IMR-90 (cell line): ENCODE data around the gene SRGAP2C. TPM values are rescaled to one million over a fixed set of nuclear protein-coding genes. Genes with fewer than 3 reads are reported as not detected.

Experiments
- ATAC-seq: fragments of 200-7000 bp; cut with Tn5 transposase; 2 replicates; pipeline ENCODE4 v1.9.1; 2020; ENCODE audit warnings: low read depth, mild to moderate bottlenecking, moderate library complexity
- BruUV-seq: library from RNA; stranded (reverse); fragments of 400-500 nt; replicated peaks from 2 replicates; lab custom pipeline; 2021; lab: Mats Ljungman, UMichigan
- CTCF ChIA-PET: fragments of 300-600 bp; formaldehyde crosslinking; extraction: SDS; loops from one replicate; lab custom pipeline; 2021; ENCODE audit warnings: antibody characterized with exemption; lab: Yijun Ruan, JAX
- POLR2A ChIA-PET: fragments of 300-600 bp; sonication (Branson Sonifier 250); formaldehyde crosslinking; loops from one replicate; lab custom pipeline; 2022; ENCODE audit warnings: antibody characterized with exemption; ENCODE audit not compliant: unreplicated experiment; lab: Charles Lee
- DNase-seq: peaks from one replicate; pipeline ENCODE4 v3.0.0; 2013
- H2AFZ ChIP-seq: replicated peaks from 2 replicates; pipeline ENCODE3; 2013; ENCODE audit warnings: low read length, mild to moderate bottlenecking; ENCODE audit not compliant: poor library complexity
- H2AK5ac ChIP-seq: 2 replicates; pipeline ENCODE4 v1.6.1; 2013; ENCODE audit warnings: low read depth, low read length, inconsistent platforms
- H2AK9ac ChIP-seq: replicated peaks from 2 replicates; pipeline ENCODE3; 2013; ENCODE audit warnings: mild to moderate bottlenecking, low read depth, low read length, moderate library complexity; ENCODE audit not compliant: poor library complexity
- H2BK120ac ChIP-seq: 2 replicates; pipeline ENCODE4 v1.6.1; 2013; ENCODE audit warnings: low read depth, low read length, inconsistent platforms
- H2BK15ac ChIP-seq: 3 replicates; pipeline ENCODE4 v1.6.1; 2013; ENCODE audit warnings: low read depth, low read length, inconsistent platforms
- H2BK20ac ChIP-seq: 2 replicates; pipeline ENCODE4 v1.6.1; 2013; ENCODE audit warnings: low read depth, mild to moderate bottlenecking, inconsistent platforms, low read length, moderate library complexity
- H2BK5ac ChIP-seq: 2 replicates; pipeline ENCODE4 v1.6.1; 2013; ENCODE audit warnings: mild to moderate bottlenecking, low read depth, low read length, inconsistent platforms; ENCODE audit not compliant: poor library complexity, severe bottlenecking
- H3K14ac ChIP-seq: replicated peaks from 2 replicates; pipeline ENCODE4 v1.6.1; 2013; ENCODE audit warnings: low read depth, low read length, inconsistent platforms
- H3K18ac ChIP-seq: 2 replicates; pipeline ENCODE4 v1.6.1; 2013; ENCODE audit warnings: low read depth, low read length, control low read depth
- H3K23ac ChIP-seq: 2 replicates; pipeline ENCODE4 v1.6.1; 2013; ENCODE audit warnings: low read depth, low read length, inconsistent platforms
- H3K27ac ChIP-seq: 2 replicates; pipeline ENCODE4 v1.5.1; 2013; ENCODE audit warnings: mild to moderate bottlenecking, control low read depth, low read length; ENCODE audit not compliant: insufficient read depth
- H3K27me3 ChIP-seq: 2 replicates; pipeline ENCODE4 v1.6.1; 2013; ENCODE audit warnings: low read length; ENCODE audit not compliant: control insufficient read depth, insufficient read depth
- H3K36me3 ChIP-seq: 2 replicates; pipeline ENCODE4 v1.6.1; 2013; ENCODE audit warnings: low read length, mixed read lengths; ENCODE audit not compliant: control insufficient read depth, insufficient read depth
- H3K4ac ChIP-seq: 2 replicates; pipeline ENCODE4 v1.6.1; 2013; ENCODE audit warnings: low read depth, low read length, inconsistent platforms
- H3K4me1 ChIP-seq: 2 replicates; pipeline ENCODE4 v1.6.1; 2013; ENCODE audit warnings: low read length, mixed read lengths; ENCODE audit not compliant: control insufficient read depth, insufficient read depth
- H3K4me2 ChIP-seq: 2 replicates; pipeline ENCODE4 v1.6.1; 2013; ENCODE audit warnings: low read depth, mild to moderate bottlenecking, control low read depth, low read length, moderate library complexity
- H3K4me3 ChIP-seq: 2 replicates; pipeline ENCODE4 v1.5.1; 2013; ENCODE audit warnings: low read depth, mild to moderate bottlenecking, control low read depth, low read length, moderate library complexity; ENCODE audit not compliant: insufficient read depth
- H3K56ac ChIP-seq: 2 replicates; pipeline ENCODE4 v1.6.1; 2013; ENCODE audit warnings: low read length, inconsistent platforms; ENCODE audit not compliant: insufficient read depth; ENCODE audit errors: extremely low read depth
- H3K79me1 ChIP-seq, 2 experiments: 2 replicates each; pipeline ENCODE4 v1.6.1; 2013; ENCODE audit warnings: low read length in 2 of 2, inconsistent platforms in 1 of 2, low read depth in 1 of 2
- H3K9ac ChIP-seq: 2 replicates; pipeline ENCODE4 v1.6.1; 2013; ENCODE audit warnings: low read depth, low read length, control low read depth
- H3K9me1 ChIP-seq: 2 replicates; pipeline ENCODE4 v1.6.1; 2013; ENCODE audit warnings: low read length, inconsistent platforms; ENCODE audit not compliant: insufficient read depth
- H3K9me3 ChIP-seq: 2 replicates; pipeline ENCODE4 v1.6.1; 2013; ENCODE audit warnings: low read length; ENCODE audit not compliant: control insufficient read depth, insufficient read depth
- H4K20me1 ChIP-seq: 2 replicates; pipeline ENCODE4 v1.6.1; 2013; ENCODE audit warnings: low read length, inconsistent platforms; ENCODE audit not compliant: insufficient read depth
- H4K5ac ChIP-seq: 2 replicates; pipeline ENCODE4 v1.6.1; 2013; ENCODE audit warnings: mild to moderate bottlenecking, low read depth, low read length, control low read depth
- H4K8ac ChIP-seq, 2 experiments: 2 replicates each; pipeline ENCODE4 v1.6.1; 2013; ENCODE audit warnings: low read depth in 2 of 2, low read length in 2 of 2, control low read depth in 1 of 2, inconsistent platforms in 1 of 2
- H4K91ac ChIP-seq: 2 replicates; pipeline ENCODE4 v1.6.1; 2013; ENCODE audit warnings: low read depth, low read length, inconsistent platforms; ENCODE audit not compliant: insufficient read depth
- MAFK ChIP-seq: IDR thresholded peaks from 2 replicates; pipeline ENCODE4 v1.6.1; 2012; ENCODE audit warnings: low read depth, low read length, improper control_type of control experiment
- USF2 ChIP-seq: fragments of 150-350 bp; IDR thresholded peaks from 2 replicates; pipeline ENCODE4 v1.6.1; 2017; ENCODE audit warnings: mild to moderate bottlenecking, antibody characterized with exemption, low read length, low read depth
- WGBS, 2 experiments: methylation state at CpG; one replicate each; pipeline versions ENCODE4 v1.1.5 to v1.1.7; 2013; ENCODE audit warnings: missing lambda C conversion rate in 2 of 2; ENCODE audit not compliant: insufficient read length in 1 of 2; ENCODE audit errors: extremely low coverage in 2 of 2; 5-methylcytosine and 5-hydroxymethylcytosine counted together
- dilution Hi-C: fragments of 300-500 bp; cut with HindIII; formaldehyde crosslinking; loops from one replicate; pipeline ENCODE4 v1.14.3; 2018; ENCODE audit warnings: low sequenced_read_pairs; ENCODE audit not compliant: unreplicated experiment
- in situ Hi-C: fragments of 300-500 bp; cut with MboI; formaldehyde crosslinking; loops from 3 replicates; pipeline ENCODE4 v1.14.3; 2019; ENCODE audit warnings: low sequenced_read_pairs, inconsistent platforms, mixed read lengths
- intact Hi-C: fragments of 100-400 bp; cut with micrococcal nuclease; formaldehyde crosslinking; loops from 2 replicates; pipeline ENCODE4 v1.10.0; 2022
- microRNA-seq, 2 experiments: library from miRNA; stranded (forward) in 1 of 2; unstranded in 1 of 2; fragments of 10-50 nt in 1 of 2; fragments of <30 nt in 1 of 2; gene quantifications in 1 of 2; microRNA quantifications in 1 of 2; one replicate each; pipeline versions ENCODE3 to v1.1.0; 2013 to 2020; ENCODE audit not compliant: insufficient read depth in 1 of 2, insufficient read length in 1 of 2, unreplicated experiment in 1 of 2
- polyA plus RNA-seq, 3 experiments: library from polyadenylated mRNA; depleted of rRNA; stranded (reverse); fragments of >200 nt; gene quantifications; 2 replicates each; pipeline ENCODE4 v1.2.3, GENCODE V29; 2012; ENCODE audit warnings: low replicate concordance in 1 of 3
- small RNA-seq, 5 experiments: library from RNA; depleted of rRNA; stranded (forward); fragments of <200 nt; gene quantifications; one replicate each; pipeline ENCODE3, GENCODE V24; 2012
- total RNA-seq: library from RNA; depleted of rRNA; stranded (reverse); fragments of >200 nt; gene quantifications from 2 replicates; pipeline ENCODE4 v1.2.3, GENCODE V29; 2012; rRNA removed

The SRGAP2C gene
- total and polyA plus RNA-seq, 2 of the 4 experiments (the other 2 are of a cell fraction) = 5.6 to 12.7 TPM

- ChIA-PET CTCF (no interaction called here), POLR2A (no interaction called here)
- Histone ChIP-seq H3K4me3 (no peak overlapping the region), H3K14ac (no peak overlapping the region), H3K4me2 (no peak overlapping the region), H2AFZ (no peak overlapping the region), H3K56ac (no peak overlapping the region), H3K36me3 (no peaks in the 10 kb centered on the region), H3K18ac (no peak overlapping the region), H3K27ac (no peak overlapping the region), H2AK9ac (no peak overlapping the region), H3K27me3 (peaks cover 2% of the 10 kb centered on the region), H4K20me1 (no peaks in the 10 kb centered on the region), H3K23ac (no peak overlapping the region), H4K91ac (no peak overlapping the region), H2BK120ac (no peak overlapping the region), H2BK5ac (no peak overlapping the region), H3K79me1 (no peaks in the 10 kb centered on the region), H3K9me1 (no peaks in the 10 kb centered on the region), H3K4me1 (no peaks in the 10 kb centered on the region), H2AK5ac (no peak overlapping the region), H3K4ac (no peak overlapping the region), H3K9me3 (no peaks in the 10 kb centered on the region), H2BK15ac (no peak overlapping the region), H4K5ac (no peak overlapping the region), H2BK20ac (no peak overlapping the region), H3K9ac (no peak overlapping the region), H4K8ac (no peak overlapping the region)
- no peak for DNase-seq
- no peak for ATAC-seq
- intact Hi-C loops = loop anchor here (10.0 kb wide), 1 partner anchor 124 kb away; no protein-coding TSS in a partner anchor
- no CpG with 5 or more reads among the region's 4 CpGs for WGBS, 2 experiments
- in situ Hi-C loops = no loop called here
- no peak for TF ChIP-seq USF2
- no peak for TF ChIP-seq MAFK
- dilution Hi-C loops = no loop called here
- no TSS peak for BruUV-seq
Observed at GRCh38 chr1:121440993-121441392, 256.2 kb downstream of the SRGAP2C start.

Small RNAs within 50 kb of the gene (microRNA-seq; reads per million reads assigned to microRNA genes)
- gene AC243994.1 (ENCODE audit: insufficient read depth, insufficient read length) = not detected

Small RNAs within 50 kb of the gene (small RNA-seq; reads per million reads assigned to genes)
- gene AC243994.1 = 0 reads per million in 5 experiments

Other genes with a start within 250 kb of the SRGAP2C start
- gene FAM72B, start 635 bp upstream of the SRGAP2C start, total RNA-seq = 1.6 and 2.8 TPM in 2 replicates
- 2.2 and 3.4 TPM in 2 replicates for gene FAM72B, start 635 bp upstream of the SRGAP2C start, polyA plus RNA-seq (2012; rRNA removed)